NCI-H2196 (cell line): ENCODE results near the gene RNF215.

Experiments used
- DNase-seq: peaks from one replicate; lab custom pipeline; 2025; ENCODE audit not compliant: unreplicated experiment; lab: John Stamatoyannopoulos, UW

RNF215 gene

GRCh38 chr22:30334646-30335045 is 52.6 kb downstream of the RNF215 start:
- no peak for DNase-seq

- no peak for DNase-seq
These were observed 53.5 kb downstream of the RNF215 start for GRCh38 chr22:30333707-30334087.

DNA sequence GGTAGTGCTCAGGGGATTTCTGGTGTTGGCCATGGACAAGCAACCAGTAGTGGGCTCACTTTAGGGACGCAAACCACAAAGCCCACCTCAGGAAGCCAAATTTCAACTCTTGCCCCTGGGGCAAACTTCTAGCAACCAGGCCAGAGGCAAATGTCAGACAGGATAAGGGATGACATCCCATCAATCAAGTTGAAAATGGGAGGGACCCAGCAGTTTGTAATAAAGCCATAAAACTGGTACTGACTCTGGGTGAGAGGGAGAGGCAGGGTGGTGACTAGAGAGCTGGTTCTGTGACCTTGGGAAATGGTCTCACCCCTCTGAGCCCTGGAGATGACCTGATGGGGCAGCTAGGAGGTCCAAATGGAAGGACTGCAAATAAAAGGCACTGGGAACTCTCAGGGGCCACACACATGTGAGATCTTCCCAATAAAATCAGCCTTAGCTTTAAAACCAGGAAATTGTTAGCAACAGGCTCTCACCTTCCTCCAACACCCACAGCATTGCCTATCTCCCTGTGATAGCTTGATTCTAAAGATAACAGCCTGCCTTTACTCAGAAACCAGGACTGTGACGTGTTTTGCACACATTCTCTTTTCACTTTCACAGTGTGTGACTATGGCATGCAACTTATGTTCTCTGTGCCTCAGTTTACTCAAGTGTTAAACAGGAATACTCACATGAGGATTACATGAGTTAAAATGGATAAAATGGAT is 54.1 kb downstream of the RNF215 start:
- no peak for DNase-seq

GRCh38 chr22:30332551-30332950 is 54.7 kb downstream of the RNF215 start:
- DNase-seq = no peak
